Activated CD8-positive, alpha-beta memory T cell treated with anti-CD3 and anti-CD28 coated beads, Interleukin-2, amount 10 ng/mL, durations not matched to agents 7 days and 5 days (primary cell): Measurements from ENCODE around the gene LMBR1. TPM values are rescaled to one million over a fixed set of nuclear protein-coding genes. Genes with fewer than 3 reads are reported as not detected.
"Not testable (repeated sequence)": the region's sequence is repeated elsewhere in the genome, so short reads cannot be mapped to it uniquely, and the experiment has no call there.

Experiments
- ATAC-seq: fragments of 150-1000 bp; cut with Tn5 transposase; one replicate; pipeline ENCODE4 v1.10.0; 2021; ENCODE audit warnings: moderate library complexity
- CTCF ChIA-PET: fragments of 350-600 bp; sonication (Branson Sonifier 250); formaldehyde crosslinking; loops from one replicate; lab custom pipeline; 2021; ENCODE audit warnings: antibody characterized with exemption; lab: Charles Lee
- DNase-seq: peaks from one replicate; pipeline ENCODE4 v3.0.0-alpha.2; 2020
- H3K27ac Mint-ChIP-seq: one replicate; pipeline ENCODE4 v1.8.0; 2021; ENCODE audit warnings: mild to moderate bottlenecking, mixed read lengths
- H3K27me3 Mint-ChIP-seq: one replicate; pipeline ENCODE4 v1.8.0; 2021; ENCODE audit warnings: mixed read lengths
- H3K36me3 Mint-ChIP-seq: one replicate; pipeline ENCODE4 v1.8.0; 2021; ENCODE audit warnings: mild to moderate bottlenecking, mixed read lengths
- H3K4me1 Mint-ChIP-seq: one replicate; pipeline ENCODE4 v1.8.0; 2021; ENCODE audit warnings: mixed read lengths
- H3K4me3 Mint-ChIP-seq: one replicate; pipeline ENCODE4 v1.8.0; 2021; ENCODE audit warnings: mild to moderate bottlenecking, moderate library complexity, mixed read lengths
- H3K9me3 Mint-ChIP-seq: one replicate; pipeline ENCODE4 v1.8.0; 2022; ENCODE audit warnings: low read depth, mixed read lengths
- total RNA-seq, 2 experiments: library from RNA; stranded (reverse); gene quantifications; one replicate each; pipeline ENCODE4 v1.2.3, GENCODE V29; 2021

LMBR1 gene
- total RNA-seq, 2 experiments from 2014 or later: 64.0 to 69.8 TPM

- ATAC-seq (no peak), DNase-seq (peak; percentile 62)
- Mint-ChIP-seq H3K27me3 (peaks cover 12% of the 10 kb centered on the region), H3K36me3 (peaks cover 5% of the 10 kb centered on the region), H3K9me3 (no peaks in the 10 kb centered on the region), H3K4me3 (peak overlapping the region; percentile 8), H3K4me1 (peaks cover 42% of the 10 kb centered on the region), H3K27ac (peak overlapping the region; percentile 90)
- CTCF ChIA-PET: no interaction called here
Measured at GRCh38 chr7:156896388-156897022, 3.5 kb upstream of the LMBR1 start.

- DNase-seq (peak; percentile 63), ATAC-seq (no peak)
- H3K9me3 Mint-ChIP-seq: no peaks in the 10 kb centered on the region
- peak overlapping the region; percentile 90 for H3K27ac Mint-ChIP-seq
- peaks cover 11% of the 10 kb centered on the region for H3K36me3 Mint-ChIP-seq
- peaks cover 4% of the 10 kb centered on the region for H3K27me3 Mint-ChIP-seq
- peaks cover 49% of the 10 kb centered on the region for H3K4me1 Mint-ChIP-seq
- peak overlapping the region; percentile 85 for H3K4me3 Mint-ChIP-seq
- CTCF ChIA-PET: interaction anchor here (1.4 kb wide), 1 partner anchor 18 kb away, joined by 4 read pairs; no protein-coding TSS in a partner anchor
Measured at GRCh38 chr7:156895024-156895780, 2.2 kb upstream of the LMBR1 start.

- Mint-ChIP-seq H3K36me3 (peaks cover 20% of the 10 kb centered on the region), H3K4me3 (peak overlapping the region; percentile 88), H3K27ac (peak overlapping the region; percentile 82), H3K27me3 (no peaks in the 10 kb centered on the region), H3K9me3 (no peaks in the 10 kb centered on the region), H3K4me1 (peaks cover 52% of the 10 kb centered on the region)
- CTCF ChIA-PET: interaction anchor here (1.7 kb wide), 1 partner anchor 58 kb away, joined by 5 read pairs; the partner anchor contains the start of gene NOM1
- DNase-seq (peak; percentile 78), ATAC-seq (peak; percentile 24)
Measured at GRCh38 chr7:156892081-156892800, 742 bp downstream of the LMBR1 start.

- ATAC-seq: no peak
- Mint-ChIP-seq H3K36me3 (peaks cover 29% of the 10 kb centered on the region), H3K9me3 (no peaks in the 10 kb centered on the region), H3K4me3 (no peak overlapping the region), H3K4me1 (peaks cover 30% of the 10 kb centered on the region), H3K27me3 (no peaks in the 10 kb centered on the region), H3K27ac (no peak overlapping the region)
- CTCF ChIA-PET: no interaction called here
- no peak for DNase-seq
Measured at GRCh38 chr7:156889746-156890145, 3.2 kb downstream of the LMBR1 start.

GRCh38 chr7:156889089-156889488, 3.9 kb downstream of the LMBR1 start:
- CTCF ChIA-PET: no interaction called here
- no peak for ATAC-seq
- H3K4me1 Mint-ChIP-seq: peaks cover 24% of the 10 kb centered on the region

GRCh38 chr7:156886020-156886795, 6.8 kb downstream of the LMBR1 start:
- DNase-seq (no peak), ATAC-seq (no peak)
- Mint-ChIP-seq H3K4me1 (peaks cover 31% of the 10 kb centered on the region), H3K36me3 (peaks cover 51% of the 10 kb centered on the region), H3K4me3 (no peak overlapping the region), H3K9me3 (no peaks in the 10 kb centered on the region), H3K27ac (no peak overlapping the region), H3K27me3 (no peaks in the 10 kb centered on the region)
- CTCF ChIA-PET: no interaction called here

More at GRCh38 chr7:156889089-156889488, 3.9 kb downstream of the LMBR1 start:
- no peak overlapping the region for H3K4me3 Mint-ChIP-seq
- no peaks in the 10 kb centered on the region for H3K27me3 Mint-ChIP-seq
- no peak for DNase-seq
- no peaks in the 10 kb centered on the region for H3K9me3 Mint-ChIP-seq
- H3K36me3 Mint-ChIP-seq: peaks cover 36% of the 10 kb centered on the region
- no peak overlapping the region for H3K27ac Mint-ChIP-seq

- peaks cover 64% of the 10 kb centered on the region for H3K36me3 Mint-ChIP-seq
- peaks cover 38% of the 10 kb centered on the region for H3K4me1 Mint-ChIP-seq
- no peak for ATAC-seq
- H3K27ac Mint-ChIP-seq: no peak overlapping the region
- CTCF ChIA-PET: no interaction called here
- no peaks in the 10 kb centered on the region for H3K27me3 Mint-ChIP-seq
- H3K4me3 Mint-ChIP-seq: no peak overlapping the region
- no peak for DNase-seq
- peaks cover 8% of the 10 kb centered on the region for H3K9me3 Mint-ChIP-seq
Measured at GRCh38 chr7:156881679-156882078, 11.3 kb downstream of the LMBR1 start.

- H3K4me3 Mint-ChIP-seq: peak overlapping the region; percentile 72
- H3K9me3 Mint-ChIP-seq: peaks cover 18% of the 10 kb centered on the region
- H3K4me1 Mint-ChIP-seq: peaks cover 30% of the 10 kb centered on the region
- no peaks in the 10 kb centered on the region for H3K27me3 Mint-ChIP-seq
- H3K27ac Mint-ChIP-seq: peak overlapping the region; percentile 85
- peaks cover 68% of the 10 kb centered on the region for H3K36me3 Mint-ChIP-seq
- CTCF ChIA-PET: interaction anchor here (0.7 to 1.5 kb wide), 2 partner anchors 30 to 74 kb away, joined by 3 to 4 read pairs; partner anchors contain the start of gene NOM1
- DNase-seq (no peak), ATAC-seq (no peak)
Measured at GRCh38 chr7:156875766-156876165, 17.2 kb downstream of the LMBR1 start.

- H3K4me3 Mint-ChIP-seq, CTCF ChIA-PET: not testable (repeated sequence)
Measured at GRCh38 chr7:156868363-156868762, 24.6 kb downstream of the LMBR1 start.

GRCh38 chr7:156865493-156865892, 27.5 kb downstream of the LMBR1 start:
- DNase-seq: no peak
- no peak overlapping the region for H3K27ac Mint-ChIP-seq
- no peak for ATAC-seq
- peaks cover 7% of the 10 kb centered on the region for H3K9me3 Mint-ChIP-seq
- peaks cover 2% of the 10 kb centered on the region for H3K4me1 Mint-ChIP-seq
- H3K4me3 Mint-ChIP-seq: no peak overlapping the region
- no peaks in the 10 kb centered on the region for H3K27me3 Mint-ChIP-seq
- CTCF ChIA-PET: no interaction called here
- peaks cover 49% of the 10 kb centered on the region for H3K36me3 Mint-ChIP-seq

More at GRCh38 chr7:156868363-156868762, 24.6 kb downstream of the LMBR1 start:
- not testable (repeated sequence) for ATAC-seq, H3K9me3 Mint-ChIP-seq, H3K27me3 Mint-ChIP-seq, DNase-seq, H3K27ac Mint-ChIP-seq, H3K4me1 Mint-ChIP-seq
- peaks cover 44% of the 10 kb centered on the region for H3K36me3 Mint-ChIP-seq

- Mint-ChIP-seq H3K9me3 (peaks cover 19% of the 10 kb centered on the region), H3K36me3 (peaks cover 68% of the 10 kb centered on the region)
- H3K27me3 Mint-ChIP-seq, DNase-seq, H3K27ac Mint-ChIP-seq, H3K4me3 Mint-ChIP-seq, CTCF ChIA-PET, ATAC-seq, H3K4me1 Mint-ChIP-seq: not testable (repeated sequence)
Measured at GRCh38 chr7:156862022-156862421, 31.0 kb downstream of the LMBR1 start.

GRCh38 chr7:156861212-156861611, 31.8 kb downstream of the LMBR1 start:
- no peaks in the 10 kb centered on the region for H3K27me3 Mint-ChIP-seq
- peaks cover 19% of the 10 kb centered on the region for H3K9me3 Mint-ChIP-seq
- peaks cover 72% of the 10 kb centered on the region for H3K36me3 Mint-ChIP-seq
- no peak for ATAC-seq
- no peak for DNase-seq
- no peak overlapping the region for H3K4me3 Mint-ChIP-seq
- peaks cover 4% of the 10 kb centered on the region for H3K4me1 Mint-ChIP-seq
- CTCF ChIA-PET: no interaction called here
- H3K27ac Mint-ChIP-seq: no peak overlapping the region

GRCh38 chr7:156860099-156860498, 32.9 kb downstream of the LMBR1 start:
- H3K4me1 Mint-ChIP-seq, CTCF ChIA-PET, H3K4me3 Mint-ChIP-seq: not testable (repeated sequence)

More at GRCh38 chr7:156860099-156860498, 32.9 kb downstream of the LMBR1 start:
- H3K27me3 Mint-ChIP-seq, H3K27ac Mint-ChIP-seq, ATAC-seq, DNase-seq: not testable (repeated sequence)
- Mint-ChIP-seq H3K36me3 (peaks cover 73% of the 10 kb centered on the region), H3K9me3 (peaks cover 23% of the 10 kb centered on the region)
